Suprapubic skin (tissue), 4 donors: Measurements from ENCODE around the gene CTNNA3. TPM values are rescaled to one million over a fixed set of nuclear protein-coding genes. Genes with fewer than 3 reads are reported as not detected.

Experiments
- DNase-seq, 2 donors: peaks; one replicate each; pipeline ENCODE4 v3.0.0-alpha.2; 2019; ENCODE audit warnings: low spot score in 2 of 2
- H3K27ac ChIP-seq: fragments of 200-600 bp; sonication (generic); one replicate; pipeline ENCODE4 v1.5.1; 2019
- H3K27me3 ChIP-seq: fragments of 200-600 bp; sonication (generic); one replicate; pipeline ENCODE4 v1.5.1; 2019
- H3K36me3 ChIP-seq: fragments of 200-600 bp; sonication (generic); one replicate; pipeline ENCODE4 v1.5.1; 2019
- H3K4me1 ChIP-seq: fragments of 200-600 bp; sonication (generic); one replicate; pipeline ENCODE4 v1.5.1; 2019
- H3K4me3 ChIP-seq: fragments of 200-600 bp; sonication (generic); one replicate; pipeline ENCODE4 v1.5.1; 2019; ENCODE audit warnings: mild to moderate bottlenecking
- H3K9me3 ChIP-seq: fragments of 200-600 bp; sonication (generic); one replicate; pipeline ENCODE4 v1.5.1; 2019
- CTCF ChIP-seq, 2 donors: fragments of 200-600 bp in 1 of 2; fragments of 450-650 bp in 1 of 2; sonication (generic) in 1 of 2; IDR thresholded peaks; one replicate each; pipeline ENCODE4 v1.5.1; 2016 to 2019; ENCODE audit warnings: antibody characterized with exemption in 2 of 2, mild to moderate bottlenecking in 1 of 2, moderate library complexity in 1 of 2
- EP300 ChIP-seq: sonication (generic); formaldehyde crosslinking; IDR thresholded peaks from one replicate; pipeline ENCODE4 v1.6.1; 2017; ENCODE audit warnings: antibody characterized with exemption
- POLR2A ChIP-seq, 2 donors: fragments of 450-650 bp; IDR thresholded peaks; one replicate each; pipeline ENCODE4 v1.6.1; 2017; ENCODE audit warnings: antibody characterized with exemption in 2 of 2, mild to moderate bottlenecking in 2 of 2, moderate library complexity in 2 of 2
- POLR2AphosphoS5 ChIP-seq, 3 donors: sonication (generic); formaldehyde crosslinking; IDR thresholded peaks; one replicate each; pipeline ENCODE4 v1.6.1; 2017; ENCODE audit warnings: antibody characterized with exemption in 3 of 3
- WGBS: methylation state at CpG from one replicate; pipeline ENCODE4 v1.1.5; 2018; 5-methylcytosine and 5-hydroxymethylcytosine counted together
- total RNA-seq, 4 donors: library from RNA; depleted of rRNA; stranded (reverse); fragments of >200 nt; gene quantifications; one replicate each; pipeline ENCODE4 v1.1.0, GENCODE V29; 2016

Gene CTNNA3
- total RNA-seq, 4 donors from 2014 or later = 0.08 to 0.29 (median 0.21) TPM

GRCh38 chr10:67043041-67043440 is 653.0 kb downstream of the CTNNA3 start:
- Histone ChIP-seq H3K36me3 (no peaks in the 10 kb centered on the region), H3K27me3 (no peaks in the 10 kb centered on the region), H3K9me3 (no peaks in the 10 kb centered on the region), H3K4me3 (no peak overlapping the region), H3K4me1 (no peaks in the 10 kb centered on the region), H3K27ac (no peak overlapping the region)
- TF ChIP-seq POLR2A (IDR thresholded peaks at IDR 0.05) (no peak), CTCF (IDR thresholded peaks at IDR 0.05) (no peak), POLR2AphosphoS5 (IDR thresholded peaks at IDR 0.05) (no peak), EP300 (no peak)
- no peak for DNase-seq

- Histone ChIP-seq H3K9me3 (no peaks in the 10 kb centered on the region), H3K4me1 (no peaks in the 10 kb centered on the region), H3K27ac (no peak overlapping the region), H3K36me3 (no peaks in the 10 kb centered on the region), H3K27me3 (no peaks in the 10 kb centered on the region), H3K4me3 (no peak overlapping the region)
- TF ChIP-seq POLR2A (IDR thresholded peaks at IDR 0.05) = no peak
- no peak for TF ChIP-seq CTCF (IDR thresholded peaks at IDR 0.05)
- no peak for TF ChIP-seq EP300
- TF ChIP-seq POLR2AphosphoS5 (IDR thresholded peaks at IDR 0.05) = no peak
- 63% methylated on average over 2 of the region's 2 CpGs for WGBS
- no peak for DNase-seq
Measured at GRCh38 chr10:67036808-67037207, 659.2 kb downstream of the CTNNA3 start.

GRCh38 chr10:67033878-67034277 is 662.1 kb downstream of the CTNNA3 start:
- no peaks in the 10 kb centered on the region for H3K36me3 ChIP-seq
- no peaks in the 10 kb centered on the region for H3K27me3 ChIP-seq
- no peak overlapping the region for H3K4me3 ChIP-seq
- no peak for TF ChIP-seq EP300
- no peak for TF ChIP-seq POLR2AphosphoS5 (IDR thresholded peaks at IDR 0.05)
- TF ChIP-seq CTCF (IDR thresholded peaks at IDR 0.05) = no peak
- no peak for TF ChIP-seq POLR2A (IDR thresholded peaks at IDR 0.05)
- no peak for DNase-seq
- no peaks in the 10 kb centered on the region for H3K4me1 ChIP-seq
- H3K27ac ChIP-seq = no peak overlapping the region
- H3K9me3 ChIP-seq = no peaks in the 10 kb centered on the region
- WGBS = 93% methylated on average over 9 of the region's 9 CpGs

- H3K9me3 ChIP-seq = no peaks in the 10 kb centered on the region
- TF ChIP-seq POLR2A (IDR thresholded peaks at IDR 0.05) (no peak), CTCF (IDR thresholded peaks at IDR 0.05) (no peak), POLR2AphosphoS5 (IDR thresholded peaks at IDR 0.05) (no peak), EP300 (no peak)
- H3K4me3 ChIP-seq = no peak overlapping the region
- no peak for DNase-seq
- no peak overlapping the region for H3K27ac ChIP-seq
- H3K27me3 ChIP-seq = no peaks in the 10 kb centered on the region
- H3K36me3 ChIP-seq = no peaks in the 10 kb centered on the region
- no peaks in the 10 kb centered on the region for H3K4me1 ChIP-seq
Measured at GRCh38 chr10:67022099-67022498, 673.9 kb downstream of the CTNNA3 start.

- H3K36me3 ChIP-seq = no peaks in the 10 kb centered on the region
- no peak overlapping the region for H3K4me3 ChIP-seq
- no peaks in the 10 kb centered on the region for H3K27me3 ChIP-seq
- no peaks in the 10 kb centered on the region for H3K4me1 ChIP-seq
- DNase-seq = no peak
- no peaks in the 10 kb centered on the region for H3K9me3 ChIP-seq
- TF ChIP-seq CTCF (IDR thresholded peaks at IDR 0.05) = no peak
- TF ChIP-seq POLR2A (IDR thresholded peaks at IDR 0.05) = no peak
- TF ChIP-seq POLR2AphosphoS5 (IDR thresholded peaks at IDR 0.05) = no peak
- TF ChIP-seq EP300 = no peak
- 78% methylated on average over 2 of the region's 2 CpGs for WGBS
- no peak overlapping the region for H3K27ac ChIP-seq
Measured at GRCh38 chr10:67017218-67017617, 678.8 kb downstream of the CTNNA3 start.
